ENCODE measurements around the gene PAQR3.

Gene PAQR3

GRCh38 chr4:78862314-78862737 lies 76.9 kb downstream of the PAQR3 start:
- DNase-seq (ENCODE audit: low read depth), result no peak
